GM10248 (cell line): ENCODE results near the gene C2orf81.

Experiments
- CTCF ChIA-PET: fragments of 300-600 bp; sonication (Branson Sonifier 250); formaldehyde crosslinking; extraction: SDS; loops from one replicate; lab custom pipeline; 2021; ENCODE audit warnings: antibody characterized with exemption; lab: Yijun Ruan, JAX
- POLR2A ChIA-PET: fragments of 350-650 bp; sonication (Branson Sonifier 250); formaldehyde crosslinking; extraction: SDS; loops from one replicate; lab custom pipeline; 2020; ENCODE audit warnings: antibody characterized with exemption; lab: Yijun Ruan, JAX
- DNase-seq: peaks from one replicate; pipeline ENCODE4 v3.0.0; 2012; ENCODE audit errors: extremely low spot score
- TF ChIP-seq, protein P1 (sequence below): IDR thresholded peaks from 2 replicates; pipeline ENCODE4 v1.5.1; 2012; ENCODE audit warnings: mild to moderate bottlenecking, low read depth; ENCODE audit errors: extremely low read depth, missing control alignments, control extremely low read depth

The C2orf81 gene

DNA sequence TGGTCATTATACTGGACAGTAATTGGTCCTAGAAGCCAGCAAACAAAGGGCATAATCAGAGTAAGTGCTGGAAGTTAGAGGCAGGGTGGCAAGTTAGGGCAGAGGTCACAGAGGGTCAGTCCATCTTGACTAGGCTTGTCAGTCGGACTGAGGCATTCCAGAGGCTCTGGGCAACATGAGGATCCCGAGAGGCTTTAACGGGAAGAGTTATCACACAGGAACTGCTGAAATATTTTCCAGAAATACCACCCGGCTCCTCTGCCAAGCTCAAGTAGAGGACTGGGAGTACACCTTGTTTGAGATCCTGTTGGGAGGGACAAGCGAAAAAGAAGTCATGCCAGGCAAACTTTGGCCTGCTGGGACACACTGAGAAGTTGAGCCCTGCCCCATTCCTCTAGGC is 13.7 kb downstream of the C2orf81 start:
- ChIA-PET CTCF (interaction anchor here (0.6 kb wide), 1 partner anchor 11 kb away, joined by 3 read pairs; no protein-coding TSS in a partner anchor), POLR2A (no interaction called here)
- no peak for DNase-seq
- TF ChIP-seq, protein P1, sequence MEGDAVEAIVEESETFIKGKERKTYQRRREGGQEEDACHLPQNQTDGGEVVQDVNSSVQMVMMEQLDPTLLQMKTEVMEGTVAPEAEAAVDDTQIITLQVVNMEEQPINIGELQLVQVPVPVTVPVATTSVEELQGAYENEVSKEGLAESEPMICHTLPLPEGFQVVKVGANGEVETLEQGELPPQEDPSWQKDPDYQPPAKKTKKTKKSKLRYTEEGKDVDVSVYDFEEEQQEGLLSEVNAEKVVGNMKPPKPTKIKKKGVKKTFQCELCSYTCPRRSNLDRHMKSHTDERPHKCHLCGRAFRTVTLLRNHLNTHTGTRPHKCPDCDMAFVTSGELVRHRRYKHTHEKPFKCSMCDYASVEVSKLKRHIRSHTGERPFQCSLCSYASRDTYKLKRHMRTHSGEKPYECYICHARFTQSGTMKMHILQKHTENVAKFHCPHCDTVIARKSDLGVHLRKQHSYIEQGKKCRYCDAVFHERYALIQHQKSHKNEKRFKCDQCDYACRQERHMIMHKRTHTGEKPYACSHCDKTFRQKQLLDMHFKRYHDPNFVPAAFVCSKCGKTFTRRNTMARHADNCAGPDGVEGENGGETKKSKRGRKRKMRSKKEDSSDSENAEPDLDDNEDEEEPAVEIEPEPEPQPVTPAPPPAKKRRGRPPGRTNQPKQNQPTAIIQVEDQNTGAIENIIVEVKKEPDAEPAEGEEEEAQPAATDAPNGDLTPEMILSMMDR = no peak

DNA sequence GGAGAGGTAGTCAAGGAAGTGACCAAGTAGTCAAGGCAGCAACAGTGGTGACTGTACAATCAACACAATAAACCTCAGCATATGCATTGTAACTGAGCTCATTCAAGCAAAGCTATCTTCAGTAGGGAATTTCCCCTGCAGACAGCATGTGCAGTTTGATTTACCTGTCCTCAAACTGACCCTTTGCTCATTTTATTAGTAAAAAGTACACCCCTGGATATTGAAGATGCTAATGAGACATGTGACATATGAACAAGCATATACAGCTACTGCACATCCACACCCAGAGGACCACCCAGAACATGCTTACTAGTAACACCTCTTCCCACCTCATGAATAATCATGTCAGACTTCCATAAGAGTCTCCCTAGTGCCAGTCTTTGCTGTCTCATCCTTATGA is 15.4 kb downstream of the C2orf81 start:
- DNase-seq = peak; percentile 44

DNA sequence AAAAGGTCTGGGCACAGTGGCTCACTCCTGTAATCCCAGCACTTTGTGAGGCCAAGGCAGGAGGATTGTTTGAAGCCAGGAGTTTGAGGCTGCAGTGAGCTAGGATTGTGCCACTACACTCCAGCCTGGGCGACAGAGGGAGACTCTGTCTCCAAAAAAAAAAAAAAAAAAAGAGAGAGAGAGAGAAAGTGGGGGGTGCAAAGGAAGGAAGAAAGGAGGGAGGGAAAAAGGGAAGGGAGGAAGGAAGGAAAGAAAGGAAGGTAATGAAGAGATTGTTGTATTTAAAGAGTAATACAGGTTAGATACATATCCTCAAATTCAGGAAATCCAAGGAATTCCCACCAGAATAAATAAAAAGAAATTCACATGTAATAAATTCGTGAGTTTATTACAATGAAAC is 19.5 kb downstream of the C2orf81 start:
- POLR2A ChIA-PET = no interaction called here
- CTCF ChIA-PET = interaction anchor here (1.0 to 6.2 kb wide), 8 partner anchors 11 to 152 kb away, joined by 3 to 57 read pairs (median 7); partner anchors contain the start of genes C2orf81 and WDR54
- DNase-seq = no peak
- TF ChIP-seq, protein P1 = no peak

More for the DNA sequence above, 15.4 kb downstream of the C2orf81 start:
- CTCF ChIA-PET = interaction anchor here (1.0 to 1.8 kb wide), 4 partner anchors 9 to 14 kb away, joined by 3 to 6 read pairs (median 6); no protein-coding TSS in a partner anchor
- TF ChIP-seq, protein P1 = no peak
- POLR2A ChIA-PET = interaction anchor here (0.6 to 0.7 kb wide), 2 partner anchors 9 to 12 kb away, joined by 3 to 4 read pairs; no protein-coding TSS in a partner anchor

DNA sequence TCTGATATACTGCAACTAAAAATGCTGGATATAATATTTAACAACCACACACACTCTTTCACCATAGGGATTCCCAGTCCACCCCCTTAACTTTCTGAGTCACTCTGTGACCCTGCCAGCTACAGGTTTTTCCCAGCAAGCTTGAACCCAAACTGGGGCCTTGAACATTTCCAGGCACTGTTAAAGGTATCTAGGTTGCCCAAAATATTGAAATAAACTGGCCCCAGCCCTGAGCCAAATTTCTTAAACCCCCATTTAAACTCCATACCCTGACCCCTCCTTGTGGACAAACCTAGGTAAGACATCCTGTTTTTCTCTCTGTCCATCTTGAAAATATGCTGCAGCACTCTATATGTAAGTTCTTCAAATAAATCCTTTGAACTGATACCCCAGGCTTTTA is 21.6 kb downstream of the C2orf81 start:
- ChIA-PET POLR2A (no interaction called here), CTCF (interaction anchor here (1.1 to 6.2 kb wide), 8 partner anchors 9 to 150 kb away, joined by 4 to 57 read pairs (median 7); partner anchors contain the start of genes C2orf81 and WDR54)
- TF ChIP-seq, protein P1 = peak; percentile 42
- peak; percentile 53 for DNase-seq

DNA sequence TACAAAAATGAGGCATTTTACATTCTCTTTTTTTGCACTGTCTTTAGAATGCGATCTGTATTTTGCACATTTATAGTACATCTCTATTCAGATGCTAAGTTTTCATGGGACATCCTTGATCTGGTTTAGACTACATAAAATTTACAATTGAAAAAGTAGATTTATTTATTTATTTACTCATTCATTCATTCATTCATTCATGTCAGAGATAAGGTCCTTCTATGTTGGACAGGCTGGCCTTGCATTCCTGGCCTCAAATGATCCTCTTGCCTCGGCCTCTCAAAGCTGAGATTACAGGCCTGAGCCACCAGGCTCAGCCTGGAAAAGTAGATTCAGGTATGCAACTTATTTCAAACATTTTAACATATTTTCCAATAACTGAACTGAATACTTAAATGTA is 25.3 kb downstream of the C2orf81 start:
- ChIA-PET CTCF (interaction anchor here (1.2 kb wide), 1 partner anchor 13 kb away, joined by 3 read pairs; no protein-coding TSS in a partner anchor), POLR2A (no interaction called here)
- no peak for DNase-seq
- TF ChIP-seq, protein P1 = no peak

DNA sequence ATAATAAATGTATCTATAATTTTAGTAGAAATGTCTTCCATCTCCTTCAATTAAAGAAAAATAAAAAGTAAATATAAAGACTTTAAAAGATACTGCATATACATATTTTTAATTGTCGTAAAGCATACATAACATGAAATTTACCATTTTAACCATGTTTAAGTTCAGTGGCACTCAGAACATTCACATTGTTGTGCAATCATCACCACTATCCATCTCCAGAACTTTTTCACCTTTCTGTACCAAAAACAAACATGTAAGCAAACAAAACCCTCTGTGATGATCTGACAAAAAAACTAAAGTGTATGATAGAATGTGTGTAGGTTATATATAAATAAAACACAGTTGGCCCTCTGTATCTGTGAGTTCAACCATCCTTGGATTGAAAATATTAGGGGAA is 27.9 kb downstream of the C2orf81 start:
- ChIA-PET CTCF (interaction anchor here (1.6 to 6.1 kb wide), 2 partner anchors 16 to 58 kb away, joined by 6 to 32 read pairs; no protein-coding TSS in a partner anchor), POLR2A (no interaction called here)
- no peak for DNase-seq
- TF ChIP-seq, protein P1 = no peak
